Neural cell (in vitro differentiated cells): Measurements from ENCODE around the gene GET4. TPM values are rescaled to one million over a fixed set of nuclear protein-coding genes. Genes with fewer than 3 reads are reported as not detected.
"Not testable (repeated sequence)": the region's sequence is repeated elsewhere in the genome, so short reads cannot be mapped to it uniquely, and the experiment has no call there.

Source experiments
- H2AFZ ChIP-seq: fragments of 200-600, 300-800 bp; sonication (generic), shearing (Covaris generic); 2 replicates; pipeline ENCODE4 v1.6.0; 2014; ENCODE audit warnings: low read depth, mild to moderate bottlenecking, antibody characterized with exemption, low read length, moderate library complexity
- H3F3A ChIP-seq: fragments of 200-600 bp; shearing (Covaris generic); 2 replicates; pipeline ENCODE4 v1.6.1; 2016; ENCODE audit warnings: mild to moderate bottlenecking, moderate library complexity, mixed read lengths, antibody characterized with exemption, low read length; ENCODE audit not compliant: insufficient read depth, poor library complexity, severe bottlenecking
- H3K27ac ChIP-seq: fragments of 200-600, 300-800 bp; sonication (generic), shearing (Covaris generic); 2 replicates; pipeline ENCODE4 v1.5.1; 2014; ENCODE audit warnings: mild to moderate bottlenecking, low read length, moderate library complexity
- H3K27me3 ChIP-seq: fragments of 300-800, 200-600 bp; sonication (generic), shearing (Covaris generic); 2 replicates; pipeline ENCODE4 v1.6.0; 2014; ENCODE audit warnings: mild to moderate bottlenecking, low read depth, low read length, moderate library complexity; ENCODE audit not compliant: insufficient read depth
- H3K36me3 ChIP-seq: fragments of 300-800, 200-600 bp; sonication (generic), shearing (Covaris generic); 2 replicates; pipeline ENCODE4 v1.5.1; 2014; ENCODE audit warnings: mild to moderate bottlenecking, antibody characterized with exemption, low read length, moderate library complexity; ENCODE audit not compliant: insufficient read depth
- H3K4me2 ChIP-seq: fragments of 300-800, 200-600 bp; sonication (generic), shearing (Covaris generic); 2 replicates; pipeline ENCODE4 v1.6.0; 2014; ENCODE audit warnings: mild to moderate bottlenecking, low read length
- H3K4me3 ChIP-seq: fragments of 300-800, 200-600 bp; sonication (generic), shearing (Covaris generic); 2 replicates; pipeline ENCODE4 v1.5.1; 2014; ENCODE audit warnings: mild to moderate bottlenecking, low read length, moderate library complexity
- H3K79me2 ChIP-seq: fragments of 200-600 bp; shearing (Covaris generic); replicated peaks from 2 replicates; pipeline ENCODE4 v1.6.0; 2014; ENCODE audit warnings: mild to moderate bottlenecking, low read length, moderate library complexity; ENCODE audit not compliant: insufficient read depth
- H3K9ac ChIP-seq: fragments of 300-800, 200-600 bp; sonication (generic), shearing (Covaris generic); 2 replicates; pipeline ENCODE4 v1.6.1; 2016; ENCODE audit warnings: mild to moderate bottlenecking, low read length, mixed read lengths
- H3K9me2 ChIP-seq: fragments of 200-600 bp; shearing (Covaris generic); 2 replicates; pipeline ENCODE4 v1.6.1; 2016; ENCODE audit warnings: mild to moderate bottlenecking, low read length, mixed read lengths; ENCODE audit not compliant: insufficient read depth
- H3K9me3 ChIP-seq: fragments of 200-600, 300-800 bp; sonication (generic), shearing (Covaris generic); 2 replicates; pipeline ENCODE4 v1.6.1; 2016; ENCODE audit warnings: mild to moderate bottlenecking, mixed run types, low read length, moderate library complexity, mixed read lengths
- H4K20me1 ChIP-seq: fragments of 200-600 bp; shearing (Covaris generic); 2 replicates; pipeline ENCODE4 v1.6.1; 2016; ENCODE audit warnings: mild to moderate bottlenecking, mixed run types; ENCODE audit not compliant: insufficient read depth
- CTCF ChIP-seq: fragments of 450-650 bp; IDR thresholded peaks from 2 replicates; pipeline ENCODE4 v1.5.1; 2014; ENCODE audit warnings: antibody characterized with exemption, mild to moderate bottlenecking, moderate library complexity; ENCODE audit not compliant: poor library complexity, severe bottlenecking
- EP300 ChIP-seq: fragments of 450-650 bp; conservative IDR thresholded peaks from 2 replicates; pipeline ENCODE4 v1.6.1; 2014; ENCODE audit warnings: antibody characterized with exemption, mild to moderate bottlenecking, moderate library complexity; ENCODE audit not compliant: poor library complexity, severe bottlenecking
- EZH2 ChIP-seq: fragments of 200-600, 300-800 bp; shearing (Covaris generic), sonication (generic); IDR thresholded peaks from 2 replicates; pipeline ENCODE4 v1.6.1; 2014; ENCODE audit warnings: antibody characterized with exemption, low read length, borderline replicate concordance, mild to moderate bottlenecking; ENCODE audit not compliant: insufficient read depth, poor library complexity, severe bottlenecking
- MXI1 ChIP-seq: fragments of 450-650 bp; conservative IDR thresholded peaks from 2 replicates; pipeline ENCODE4 v1.6.1; 2014; ENCODE audit warnings: antibody characterized with exemption, mild to moderate bottlenecking; ENCODE audit not compliant: poor library complexity, severe bottlenecking
- POLR2AphosphoS5 ChIP-seq: IDR thresholded peaks from 2 replicates; pipeline ENCODE4 v1.6.1; 2012
- RAD21 ChIP-seq: fragments of 450-650 bp; conservative IDR thresholded peaks from 2 replicates; pipeline ENCODE4 v1.6.1; 2014; ENCODE audit warnings: antibody characterized with exemption, mild to moderate bottlenecking, moderate library complexity
- REST ChIP-seq: IDR thresholded peaks from 2 replicates; pipeline ENCODE4 v1.6.1; 2012; ENCODE audit warnings: borderline replicate concordance
- SMC3 ChIP-seq: fragments of 450-650 bp; conservative IDR thresholded peaks from 2 replicates; pipeline ENCODE4 v1.6.1; 2014; ENCODE audit warnings: antibody characterized with exemption, mild to moderate bottlenecking, moderate library complexity; ENCODE audit not compliant: poor library complexity
- TAF1 ChIP-seq: IDR thresholded peaks from 2 replicates; pipeline ENCODE4 v1.6.1; 2012; ENCODE audit warnings: low read depth
- polyA plus RNA-seq: library from polyadenylated mRNA; depleted of rRNA; stranded (reverse); fragments of >200 nt; gene quantifications from 2 replicates; pipeline ENCODE4 v1.2.3, GENCODE V29; 2014

The GET4 gene
- polyA plus RNA-seq, 1 donor from 2014 or later = 63.8 TPM

GRCh38 chr7:908159-908581, 31.8 kb downstream of the GET4 start:
- Histone ChIP-seq H2AFZ (no peak overlapping the region), H3K4me3 (no peak overlapping the region), H3K27me3 (peaks cover 10% of the 10 kb centered on the region), H3K9me2 (no peaks in the 10 kb centered on the region), H3K79me2 (no peaks in the 10 kb centered on the region), H3K9ac (no peak overlapping the region), H3K4me2 (no peak overlapping the region), H4K20me1 (no peaks in the 10 kb centered on the region), H3K36me3 (no peaks in the 10 kb centered on the region), H3K9me3 (no peaks in the 10 kb centered on the region), H3K27ac (no peak overlapping the region), H3F3A (no peaks in the 10 kb centered on the region)
- TF ChIP-seq MXI1 (no peak), TAF1 (no peak), REST (no peak), EZH2 (no peak), SMC3 (no peak), POLR2AphosphoS5 (no peak), EP300 (no peak), CTCF (no peak), RAD21 (no peak)

GRCh38 chr7:908591-909357, 32.4 kb downstream of the GET4 start:
- not testable (repeated sequence) for H4K20me1 ChIP-seq, H3F3A ChIP-seq, H3K9me2 ChIP-seq, H3K27ac ChIP-seq, H3K9ac ChIP-seq, H3K9me3 ChIP-seq, H2AFZ ChIP-seq, H3K36me3 ChIP-seq, H3K4me2 ChIP-seq, H3K79me2 ChIP-seq
- H3K27me3 ChIP-seq = peaks cover 10% of the 10 kb centered on the region
- H3K4me3 ChIP-seq = peak overlapping the region; percentile 21
- TF ChIP-seq SMC3 = peak; percentile 67
- TF ChIP-seq RAD21 = peak; percentile 63
- TF ChIP-seq CTCF = peak; percentile 67
